ENCODE data around the gene MCAT.

- TF ChIP-seq POLR2A (IDR thresholded peaks at IDR 0.05): no peak
- TF ChIP-seq CTCF (IDR thresholded peaks at IDR 0.05 in 8 of 11, conservative IDR thresholded peaks at IDR 0.05 in 3 of 11): no peak
Observed at GRCh38 chr22:43152003-43152356, 8.8 kb upstream of the MCAT start.
